Natural killer cell (primary cell): ENCODE data around the gene ADCY9. TPM values are rescaled to one million over a fixed set of nuclear protein-coding genes. Genes with fewer than 3 reads are reported as not detected.

Experiments used
- ATAC-seq, 3 donors: fragments of 150-1000 bp in 2 of 3; fragments of 200-7000 bp in 1 of 3; cut with Tn5 transposase; 1 replicate in 1 of 3; 2 replicates in 2 of 3; pipeline ENCODE4 v1.10.0; 2021; ENCODE audit warnings: mild to moderate bottlenecking in 2 of 3, moderate library complexity in 2 of 3
- DNase-seq, 2 donors: peaks; one replicate each; pipeline versions ENCODE4 v3.0.0 to v3.0.0-alpha.2; 2013 to 2021; ENCODE audit warnings: mixed read lengths in 1 of 2
- H3K27ac ChIP-seq: one replicate; pipeline ENCODE4 v1.5.1; 2013; ENCODE audit warnings: mild to moderate bottlenecking, low read length
- H3K27me3 ChIP-seq: one replicate; pipeline ENCODE4 v1.6.1; 2013; ENCODE audit warnings: low read length; ENCODE audit not compliant: control insufficient read depth, insufficient read depth
- H3K36me3 ChIP-seq: one replicate; pipeline ENCODE4 v1.6.1; 2013; ENCODE audit warnings: low read length; ENCODE audit not compliant: control insufficient read depth, insufficient read depth
- H3K4me1 ChIP-seq: one replicate; pipeline ENCODE4 v1.6.1; 2013; ENCODE audit warnings: low read length; ENCODE audit not compliant: control insufficient read depth, insufficient read depth
- H3K4me3 ChIP-seq: one replicate; pipeline ENCODE4 v1.5.1; 2013; ENCODE audit warnings: low read length
- H3K9me3 ChIP-seq: one replicate; pipeline ENCODE4 v1.6.1; 2013; ENCODE audit warnings: low read length; ENCODE audit not compliant: control insufficient read depth, insufficient read depth
- H3K27ac Mint-ChIP-seq, 2 donors: one replicate each; pipeline ENCODE4 v1.8.0; 2022; ENCODE audit warnings: mild to moderate bottlenecking in 2 of 2, mixed read lengths in 2 of 2, moderate library complexity in 1 of 2
- H3K27me3 Mint-ChIP-seq, 2 donors: one replicate each; pipeline ENCODE4 v1.8.0; 2022; ENCODE audit warnings: low read depth in 2 of 2, mixed read lengths in 2 of 2
- H3K36me3 Mint-ChIP-seq: one replicate; pipeline ENCODE4 v1.8.0; 2022; ENCODE audit warnings: mixed read lengths
- H3K4me1 Mint-ChIP-seq, 2 donors: one replicate each; pipeline ENCODE4 v1.8.0; 2022; ENCODE audit warnings: mixed read lengths in 2 of 2
- H3K4me3 Mint-ChIP-seq: one replicate; pipeline ENCODE4 v1.8.0; 2022; ENCODE audit warnings: mild to moderate bottlenecking, moderate library complexity, mixed read lengths
- H3K9me3 Mint-ChIP-seq, 2 donors: one replicate each; pipeline ENCODE4 v1.8.0; 2022; ENCODE audit warnings: mixed read lengths in 2 of 2
- CTCF ChIP-seq: fragments of 200-600 bp; IDR thresholded peaks from one replicate; pipeline ENCODE4 v1.8.0; 2022; ENCODE audit warnings: antibody characterized with exemption
- WGBS: methylation state at CpG from one replicate; pipeline ENCODE4 v1.1.7; 2013; ENCODE audit warnings: missing lambda C conversion rate; ENCODE audit not compliant: insufficient coverage; 5-methylcytosine and 5-hydroxymethylcytosine counted together
- intact Hi-C: fragments of 100-400 bp; cut with micrococcal nuclease; formaldehyde crosslinking; loops from one replicate; pipeline ENCODE4 v1.14.2; 2022
- total RNA-seq, 4 donors: library from RNA; stranded (reverse); fragments of 120-200 nt in 1 of 4; gene quantifications; one replicate each; pipeline versions ENCODE4 v1.2.3 to v1.2.4, GENCODE V29; 2013 to 2022

The ADCY9 gene
- total RNA-seq, 3 donors from 2014 or later (not counting 1 experiment from before 2014, with no cell fraction given), result 28.0 to 52.4 (median 38.3) TPM

GRCh38 chr16:4093495-4094126 is 22.6 kb downstream of the ADCY9 start:
- no peak for TF ChIP-seq CTCF

DNA sequence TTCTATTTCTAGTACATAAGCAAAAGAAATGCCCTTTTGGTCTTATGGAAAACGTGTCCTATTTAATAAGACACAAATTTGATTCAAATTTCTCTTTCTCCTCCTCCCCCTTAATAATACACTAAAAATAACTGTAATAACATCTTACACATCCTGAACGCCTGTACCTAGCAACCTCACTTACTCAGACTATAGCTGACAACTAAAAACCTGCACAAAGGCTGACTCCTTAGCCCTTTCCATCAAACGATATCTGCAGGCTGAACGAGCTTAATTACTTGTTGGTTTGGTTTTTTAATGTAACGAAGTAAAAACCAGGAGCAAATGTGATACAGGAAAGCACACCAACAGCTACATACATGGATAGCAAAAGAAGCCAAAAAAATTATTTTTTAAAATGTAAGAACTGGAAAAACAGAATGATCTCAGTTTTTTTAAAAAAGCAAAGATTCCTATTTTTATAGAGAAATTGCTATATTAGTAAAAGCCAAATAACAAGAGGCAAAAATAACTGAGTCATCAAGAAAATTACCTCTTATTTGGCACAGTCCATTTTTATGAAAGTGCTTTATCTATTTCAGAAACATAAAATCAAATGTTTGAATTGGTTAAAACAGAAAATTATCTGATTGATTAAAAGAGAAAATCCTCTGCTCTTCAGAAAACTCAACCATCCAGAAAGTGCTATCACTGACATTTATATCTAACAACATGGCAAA is 23.5 kb downstream of the ADCY9 start:
- Histone ChIP-seq H3K9me3 (no peaks in the 10 kb centered on the region), H3K4me1 (peaks cover 13% of the 10 kb centered on the region), H3K27ac (no peak overlapping the region), H3K27me3 (no peaks in the 10 kb centered on the region), H3K36me3 (no peaks in the 10 kb centered on the region), H3K4me3 (no peak overlapping the region)
- TF ChIP-seq CTCF, result no peak
- 86% methylated on average over 2 of the region's 5 CpGs for WGBS
- DNase-seq (no peak), ATAC-seq (no peak)
- H3K4me3 Mint-ChIP-seq, result no peak overlapping the region
- intact Hi-C loops, result no loop called here
- H3K27me3 Mint-ChIP-seq, result no peaks in the 10 kb centered on the region
- H3K27ac Mint-ChIP-seq, result no peak overlapping the region
- peaks cover 21 to 45% of the 10 kb centered on the region in 2 donors for H3K4me1 Mint-ChIP-seq
- H3K36me3 Mint-ChIP-seq, result no peaks in the 10 kb centered on the region
- no peaks in the 10 kb centered on the region for H3K9me3 Mint-ChIP-seq

More at GRCh38 chr16:4093495-4094126, 22.6 kb downstream of the ADCY9 start:
- Histone ChIP-seq H3K27ac (no peak overlapping the region), H3K9me3 (no peaks in the 10 kb centered on the region), H3K27me3 (no peaks in the 10 kb centered on the region), H3K4me3 (no peak overlapping the region), H3K36me3 (no peaks in the 10 kb centered on the region), H3K4me1 (peaks cover 13% of the 10 kb centered on the region)
- ATAC-seq (no peak), DNase-seq (no peak)
- Mint-ChIP-seq H3K9me3 (no peaks in the 10 kb centered on the region), H3K27ac (peak overlapping the region in 1 of 2 donors; percentile 22), H3K4me3 (no peak overlapping the region), H3K36me3 (no peaks in the 10 kb centered on the region), H3K27me3 (no peaks in the 10 kb centered on the region), H3K4me1 (peaks cover 21 to 38% of the 10 kb centered on the region in 2 donors)
- WGBS, result 98% methylated on average over 5 of the region's 8 CpGs
- intact Hi-C loops, result no loop called here

GRCh38 chr16:4091240-4092012 is 24.8 kb downstream of the ADCY9 start:
- H3K36me3 Mint-ChIP-seq, result no peaks in the 10 kb centered on the region
- no peaks in the 10 kb centered on the region for H3K36me3 ChIP-seq
- no peak for TF ChIP-seq CTCF
- H3K4me3 Mint-ChIP-seq, result no peak overlapping the region
- H3K9me3 ChIP-seq, result no peaks in the 10 kb centered on the region
- no peaks in the 10 kb centered on the region for H3K27me3 Mint-ChIP-seq
- H3K4me1 ChIP-seq, result peaks cover 9% of the 10 kb centered on the region
- H3K27ac Mint-ChIP-seq, result no peak overlapping the region
- WGBS, result 96% methylated on average over 16 of the region's 17 CpGs
- no peaks in the 10 kb centered on the region for H3K9me3 Mint-ChIP-seq
- no peak overlapping the region for H3K4me3 ChIP-seq
- peaks cover 13 to 45% of the 10 kb centered on the region in 2 donors for H3K4me1 Mint-ChIP-seq
- H3K27ac ChIP-seq, result no peak overlapping the region
- no peaks in the 10 kb centered on the region for H3K27me3 ChIP-seq
- intact Hi-C loops, result no loop called here
- ATAC-seq (no peak), DNase-seq (no peak)
